HG02678 (cell line): Measurements from ENCODE around the gene POLD4.
"Not testable (repeated sequence)": the region's sequence is repeated elsewhere in the genome, so short reads cannot be mapped to it uniquely, and the experiment has no call there.

Experiments
- ATAC-seq: cut with Tn5 transposase; IDR thresholded peaks from one replicate; pipeline ENCODE4 v1.9.1; 2021; ENCODE audit warnings: mild to moderate bottlenecking, moderate library complexity; ENCODE audit not compliant: unreplicated experiment

Gene POLD4

DNA sequence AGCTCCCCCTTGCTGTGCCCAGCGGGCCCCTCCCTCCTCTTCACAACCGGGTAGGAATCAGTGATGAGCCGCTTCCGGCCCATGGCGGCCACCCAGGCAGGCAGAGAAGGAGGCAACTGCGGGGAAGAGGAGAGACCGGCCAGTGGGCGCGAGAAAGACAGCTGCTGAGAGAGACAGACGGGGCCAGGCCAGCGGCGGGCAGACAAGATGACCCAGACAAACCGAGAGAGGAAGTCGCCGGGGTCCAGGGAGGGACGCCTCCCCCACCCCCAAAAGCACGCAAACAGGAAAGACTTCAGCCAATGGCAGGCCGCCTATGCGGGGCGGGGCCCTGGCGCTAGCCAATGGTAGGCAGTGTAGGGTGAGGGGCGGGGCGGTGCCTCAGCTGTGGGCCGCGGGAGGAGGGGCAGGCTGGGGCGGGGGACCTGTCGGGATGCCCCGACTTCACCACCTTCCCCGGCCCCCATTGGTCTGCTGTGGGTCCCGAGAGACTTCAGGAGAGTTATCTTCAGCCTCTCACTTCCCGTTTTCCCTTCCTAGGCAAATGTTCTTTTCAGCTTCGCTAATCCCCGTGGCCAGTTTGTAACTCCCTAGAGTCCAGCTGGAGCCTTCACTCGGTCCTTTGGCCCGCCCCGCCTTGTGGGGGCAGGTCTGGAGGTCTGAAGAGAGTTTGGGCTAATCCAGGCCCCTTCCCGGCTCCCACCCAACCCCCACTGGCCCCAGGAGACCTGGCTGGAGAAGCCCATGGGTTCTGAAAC is at the start of gene POLD4:
Gene POLD4, minus strand, starts transcription at position 230 of the 758 bp plus-strand sequence. Its CDS starts 147 bp downstream, at position 83.
- ATAC-seq = peak; percentile 78

DNA sequence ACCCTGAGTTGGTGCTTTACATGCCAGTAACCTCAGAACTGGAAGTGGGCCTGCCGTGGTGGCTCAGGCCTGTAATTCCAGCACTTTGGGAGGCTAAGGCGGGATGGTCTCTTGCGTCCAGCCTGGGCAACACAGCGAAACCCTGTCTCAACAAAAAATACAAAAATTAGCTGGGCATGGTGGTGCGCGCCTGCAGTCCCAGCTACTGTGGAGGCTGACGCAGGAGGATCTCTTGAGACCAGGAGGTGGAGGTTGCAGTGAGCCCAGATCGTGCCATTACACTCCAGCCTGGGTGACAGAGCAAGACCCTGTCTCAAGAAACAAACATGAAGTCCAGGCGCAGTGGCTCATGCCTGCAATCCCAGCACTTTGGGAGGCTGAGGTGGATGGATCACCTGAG is 49.7 kb upstream of the POLD4 start:
- not testable (repeated sequence) for ATAC-seq

DNA sequence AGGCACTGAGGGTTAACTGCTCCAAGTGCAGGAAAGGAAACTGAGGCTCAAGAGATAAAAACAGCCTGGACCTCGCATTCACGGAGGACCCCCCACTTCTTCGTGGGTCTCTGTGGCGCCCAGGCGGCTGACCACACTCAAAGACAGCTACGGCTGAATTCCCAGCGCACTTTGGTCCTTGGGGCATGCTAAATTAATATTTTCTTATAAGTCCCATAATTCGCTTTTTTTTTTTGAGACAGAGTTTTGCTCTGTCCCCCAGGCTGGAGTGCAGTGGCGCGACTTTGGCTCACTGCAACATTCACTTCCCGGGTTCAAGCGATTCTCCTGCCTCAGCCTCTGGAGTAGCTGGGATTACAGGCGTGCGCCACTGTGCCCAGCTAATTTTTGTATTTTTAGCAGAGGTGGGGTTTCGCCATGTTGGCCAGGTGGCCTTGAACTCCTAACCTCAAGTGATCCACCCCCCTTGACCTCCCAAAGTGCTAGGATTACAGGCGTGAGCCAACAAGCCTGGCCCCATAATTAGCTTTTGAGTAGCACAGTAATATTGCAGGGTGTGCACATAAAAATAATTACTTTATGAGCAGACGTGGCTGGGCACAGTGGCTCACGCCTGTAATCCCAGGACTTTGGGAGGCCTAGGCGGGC is 49.0 kb upstream of the POLD4 start:
- not testable (repeated sequence) for ATAC-seq

DNA sequence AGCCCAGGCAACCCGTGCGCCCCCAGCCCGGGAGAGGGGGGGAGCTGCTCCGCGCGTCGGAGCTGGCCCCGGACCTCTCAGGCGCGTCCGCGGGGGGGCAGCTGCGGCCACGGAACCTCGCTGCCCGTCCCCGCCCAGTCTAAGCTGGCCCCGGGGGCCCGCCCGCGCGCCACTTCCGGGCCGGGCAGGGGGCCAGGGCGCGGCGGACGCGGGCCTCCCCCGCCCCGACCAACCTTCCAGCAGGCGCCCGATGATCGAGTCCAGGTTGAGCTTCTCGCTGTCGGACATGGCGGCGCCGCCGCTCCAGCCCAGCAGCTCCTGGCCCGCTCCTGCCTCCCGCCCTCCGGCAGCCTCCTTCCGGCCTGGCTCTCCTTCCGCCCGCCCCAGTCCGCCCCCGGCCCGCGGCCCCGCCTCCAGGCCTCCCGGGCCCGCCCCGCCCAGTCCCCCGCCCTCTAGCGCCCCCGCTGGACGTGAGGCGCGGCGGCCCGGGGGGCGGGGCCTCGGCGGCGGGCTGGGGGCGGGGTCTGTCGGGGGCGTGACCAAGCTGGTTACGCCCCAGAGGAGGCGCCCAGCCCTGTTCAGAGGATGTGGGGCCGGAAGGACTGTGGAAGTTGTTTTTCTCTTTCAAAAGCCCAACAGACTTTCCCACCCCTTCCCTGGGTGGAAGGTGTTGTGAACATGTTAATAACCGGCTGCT is 48.3 kb upstream of the POLD4 start, which contains the start of gene PPP1CA:
Gene PPP1CA, minus strand, starts transcription at position 364 of the 697 bp plus-strand sequence. Its CDS starts 76 bp downstream, at position 288.
- ATAC-seq = peak; percentile 71

DNA sequence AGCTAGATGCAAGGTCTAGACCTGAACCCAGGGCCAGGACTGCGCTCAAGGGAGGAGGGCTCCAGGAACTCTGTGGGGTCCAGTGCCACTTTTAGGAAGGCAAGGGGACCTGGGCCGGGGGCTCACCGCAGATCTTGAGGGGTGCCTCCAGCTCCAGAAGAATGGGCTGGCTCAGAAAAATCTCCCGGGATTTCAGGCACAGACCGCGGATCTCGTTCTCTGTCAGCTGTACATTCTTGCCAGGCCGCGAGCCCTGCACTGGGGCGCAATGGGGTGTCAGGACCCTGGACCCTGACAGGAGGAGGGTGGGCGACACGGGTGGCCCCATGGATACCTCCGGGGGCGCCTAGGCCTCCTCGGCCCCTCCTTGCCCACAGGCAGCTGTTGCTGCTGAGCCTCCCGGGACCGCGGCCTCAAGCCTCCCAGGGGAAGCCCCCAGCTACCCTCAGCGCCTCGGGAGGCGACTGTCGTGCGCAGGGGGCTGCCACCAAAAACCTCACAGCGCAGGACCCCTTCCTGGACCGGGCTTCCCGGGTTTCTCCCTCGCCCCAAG is 47.7 kb upstream of the POLD4 start:
- ATAC-seq = no peak

DNA sequence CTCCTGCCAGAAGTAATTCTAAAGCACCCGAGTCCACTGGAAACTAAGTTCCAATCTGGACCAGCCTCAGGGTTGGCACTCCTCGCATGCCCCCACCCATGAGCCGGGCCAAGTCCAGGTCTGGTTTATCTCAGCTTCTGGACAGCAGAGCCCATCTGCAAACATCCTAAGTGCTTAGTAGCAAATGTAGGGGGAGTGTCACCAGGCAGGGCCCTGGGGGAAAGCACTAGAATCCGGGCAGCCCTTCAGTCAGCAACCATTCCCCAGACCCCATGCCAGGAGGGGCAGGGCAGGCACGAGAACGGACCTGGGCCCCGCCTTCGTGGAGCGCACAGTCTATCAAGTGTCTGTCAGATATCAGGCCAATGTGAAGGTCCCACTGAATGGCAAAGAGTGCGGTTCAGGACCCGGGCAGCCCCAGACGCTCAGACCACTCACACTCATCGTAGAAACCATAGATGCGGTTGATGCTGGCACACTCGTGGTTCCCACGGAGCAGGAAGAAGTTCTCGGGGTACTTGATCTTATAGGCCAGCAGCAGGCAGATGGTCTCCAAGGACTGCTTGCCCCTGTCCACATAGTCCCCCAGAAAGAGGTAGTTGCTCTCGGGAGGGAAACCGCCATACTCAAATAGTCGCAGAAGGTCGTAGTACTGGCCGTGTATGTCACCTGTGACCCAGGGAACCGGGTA is 47.0 kb upstream of the POLD4 start:
- no peak for ATAC-seq

DNA sequence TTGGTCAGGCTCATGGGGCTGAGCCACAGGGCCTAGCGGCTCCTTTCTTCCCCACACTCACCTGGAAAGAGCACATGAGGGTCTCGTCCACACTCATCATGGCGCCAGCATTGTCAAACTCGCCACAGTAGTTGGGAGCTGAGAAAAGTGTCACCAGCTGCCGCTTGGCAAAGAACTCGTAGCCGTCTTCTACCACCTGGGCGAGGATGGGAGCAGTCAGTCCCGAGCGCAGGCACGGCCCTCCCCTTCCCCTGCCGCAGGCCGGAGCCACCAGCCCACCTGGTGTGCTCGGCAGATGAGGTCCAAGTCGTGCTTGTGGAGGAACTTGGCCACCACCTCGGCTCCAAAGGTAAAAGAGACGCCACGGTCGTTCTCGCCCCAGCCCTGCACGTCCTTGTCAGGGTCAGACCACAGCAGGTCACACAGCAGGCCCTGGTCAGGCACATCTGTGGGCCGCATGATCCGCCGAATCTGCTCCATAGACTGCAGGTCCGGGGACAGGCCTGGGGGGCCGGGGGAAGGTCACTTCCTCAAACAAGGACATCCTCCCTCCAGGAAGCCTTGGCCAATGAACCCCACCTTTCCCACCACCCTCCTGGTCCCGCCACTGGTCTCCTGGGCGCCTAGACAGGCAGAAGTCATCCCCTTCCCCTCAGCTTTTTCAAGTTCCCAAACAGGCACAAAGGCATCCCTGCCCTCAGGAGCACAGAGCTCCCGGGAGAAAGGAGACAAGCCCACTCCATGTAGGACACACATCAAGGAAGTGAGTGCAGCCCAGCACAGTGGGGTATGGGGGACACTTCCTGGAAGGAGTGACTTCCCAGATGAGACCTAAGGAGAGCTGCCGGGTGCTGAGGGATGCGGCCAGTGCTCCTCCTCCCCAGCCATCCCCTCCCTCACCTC is 45.6 kb upstream of the POLD4 start:
- ATAC-seq = no peak

DNA sequence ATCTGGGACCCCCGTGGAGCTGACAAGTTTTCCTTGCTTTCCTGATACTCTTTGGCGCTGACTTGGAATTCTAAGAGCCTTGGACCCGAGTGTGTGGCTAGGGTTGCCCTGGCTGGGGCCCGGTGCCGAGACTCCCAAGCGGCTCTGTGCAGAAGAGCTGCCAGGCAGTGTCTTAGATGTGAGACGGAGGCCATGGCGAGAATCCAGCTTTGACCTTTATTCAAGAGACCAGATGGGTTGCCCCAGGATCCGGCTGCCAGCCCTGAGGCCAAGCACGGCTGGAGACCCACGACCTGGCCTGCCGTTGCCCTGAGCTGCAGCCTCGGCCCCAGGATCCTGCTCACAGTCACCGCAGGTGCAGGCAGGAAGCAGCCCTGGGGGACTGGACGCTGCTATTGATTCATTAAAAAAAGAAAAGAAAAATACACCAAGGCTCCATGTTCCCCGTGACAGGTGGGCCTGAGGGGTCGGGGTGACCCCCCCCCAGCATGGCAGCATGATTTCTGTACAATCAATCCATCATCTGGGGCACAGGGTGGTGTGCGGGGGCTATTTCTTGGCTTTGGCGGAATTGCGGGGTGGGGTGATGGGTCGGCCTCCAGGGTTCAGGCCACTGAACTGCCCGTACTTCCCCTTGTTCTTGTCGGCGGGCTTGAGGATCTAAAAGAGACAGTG is 44.8 kb upstream of the POLD4 start:
- no peak for ATAC-seq

DNA sequence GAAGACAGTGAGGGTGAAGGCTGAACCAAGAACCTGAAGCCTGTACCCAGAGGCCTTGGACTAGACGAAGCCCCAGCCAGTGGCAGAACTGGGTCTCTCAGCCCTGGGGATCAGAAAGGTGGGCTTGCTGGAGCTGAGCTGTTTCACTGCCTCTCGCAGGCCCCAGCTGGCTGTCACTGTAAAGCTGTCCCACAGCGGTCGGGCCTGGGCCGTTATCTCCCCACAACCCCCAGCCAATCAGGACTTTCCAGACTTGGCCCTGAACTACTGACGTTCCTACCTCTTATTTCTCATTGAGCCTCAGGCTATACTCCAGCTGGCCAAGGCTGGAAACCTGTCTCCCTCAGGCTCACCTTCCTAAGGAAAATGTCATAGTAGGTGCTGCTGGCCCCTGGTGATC is 44.2 kb upstream of the POLD4 start:
- no peak for ATAC-seq

DNA sequence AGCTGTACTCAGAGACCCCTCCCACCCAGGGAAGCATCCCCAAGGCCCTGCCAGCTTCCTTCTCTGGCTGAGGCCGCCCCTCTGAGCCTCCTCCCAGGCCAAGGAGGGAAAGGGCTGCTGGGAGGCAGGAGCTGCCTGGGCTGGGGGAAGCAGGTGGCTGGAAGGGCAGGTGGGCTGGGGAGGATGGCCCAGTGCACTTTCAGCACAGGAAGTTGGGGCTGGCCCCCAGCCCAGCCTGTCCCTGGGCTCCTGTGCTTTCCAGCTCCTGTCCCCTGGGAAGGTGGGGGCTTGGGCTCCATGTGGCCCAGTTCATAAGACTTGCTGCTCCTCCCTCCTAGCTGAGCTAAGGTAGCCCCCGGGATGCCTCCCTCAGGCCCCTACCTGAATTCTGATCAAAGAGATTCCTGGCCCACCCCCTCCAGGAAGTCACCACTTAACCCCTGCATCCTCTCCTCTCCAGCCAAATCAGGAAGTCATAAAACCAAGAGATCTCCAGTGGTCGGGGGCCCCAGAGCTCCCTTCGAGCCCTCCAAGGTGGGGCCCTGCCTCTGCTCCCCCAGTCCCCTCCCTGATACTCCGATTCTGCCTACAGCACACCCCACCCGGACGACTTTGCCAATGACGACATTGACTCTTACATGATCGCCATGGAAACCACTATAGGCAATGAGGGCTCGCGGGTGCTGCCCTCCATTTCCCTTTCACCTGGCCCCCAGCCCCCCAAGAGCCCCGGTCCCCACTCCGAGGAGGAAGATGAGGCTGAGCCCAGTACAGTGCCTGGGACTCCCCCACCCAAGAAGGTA is 43.4 kb upstream of the POLD4 start:
- ATAC-seq = no peak

DNA sequence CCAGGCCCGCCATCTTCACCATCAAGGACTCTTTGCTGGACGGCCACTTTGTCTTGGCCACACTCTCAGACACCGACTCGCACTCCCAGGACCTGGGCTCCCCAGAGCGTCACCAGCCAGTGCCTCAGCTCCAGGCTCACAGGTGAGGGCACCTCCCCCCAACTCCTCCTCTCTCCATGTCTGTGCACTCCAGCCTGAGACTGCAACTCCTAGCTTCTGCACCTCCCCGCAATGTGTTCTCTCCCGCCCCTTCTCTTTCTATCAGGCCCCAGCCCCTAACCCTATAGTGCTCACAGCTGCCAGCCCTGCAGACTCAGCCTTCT is 42.9 kb upstream of the POLD4 start:
- no peak for ATAC-seq

DNA sequence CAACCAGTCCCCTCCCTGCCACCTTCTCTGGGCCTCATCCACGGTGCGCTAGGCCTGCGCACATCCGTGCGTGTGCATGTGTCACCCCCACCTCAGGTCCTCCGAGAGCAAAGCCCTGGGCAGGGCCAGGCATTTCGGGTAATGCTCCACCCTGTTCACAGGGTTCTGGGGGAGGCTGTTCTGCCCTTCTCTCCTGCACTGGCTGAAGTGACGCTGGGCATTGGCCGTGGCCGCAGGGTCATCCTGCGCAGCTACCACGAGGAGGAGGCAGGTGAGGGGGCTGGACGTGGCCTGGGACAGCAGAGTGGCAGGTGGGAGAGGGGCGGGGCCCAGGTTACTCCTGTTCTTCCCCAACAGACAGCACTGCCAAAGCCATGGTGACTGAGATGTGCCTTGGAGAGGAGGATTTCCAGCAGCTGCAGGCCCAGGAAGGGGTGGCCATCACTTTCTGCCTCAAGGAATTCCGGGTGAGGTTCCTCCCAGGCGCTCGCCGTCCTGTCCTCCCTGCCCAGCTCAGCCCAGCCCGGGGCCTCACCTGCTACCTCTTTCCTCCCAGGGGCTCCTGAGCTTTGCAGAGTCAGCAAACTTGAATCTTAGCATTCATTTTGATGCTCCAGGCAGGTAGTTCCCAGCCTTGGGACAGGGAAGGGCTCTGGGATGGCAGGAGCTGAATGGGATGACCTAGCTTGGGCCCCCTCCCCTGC is 42.4 kb upstream of the POLD4 start:
- no peak for ATAC-seq

DNA sequence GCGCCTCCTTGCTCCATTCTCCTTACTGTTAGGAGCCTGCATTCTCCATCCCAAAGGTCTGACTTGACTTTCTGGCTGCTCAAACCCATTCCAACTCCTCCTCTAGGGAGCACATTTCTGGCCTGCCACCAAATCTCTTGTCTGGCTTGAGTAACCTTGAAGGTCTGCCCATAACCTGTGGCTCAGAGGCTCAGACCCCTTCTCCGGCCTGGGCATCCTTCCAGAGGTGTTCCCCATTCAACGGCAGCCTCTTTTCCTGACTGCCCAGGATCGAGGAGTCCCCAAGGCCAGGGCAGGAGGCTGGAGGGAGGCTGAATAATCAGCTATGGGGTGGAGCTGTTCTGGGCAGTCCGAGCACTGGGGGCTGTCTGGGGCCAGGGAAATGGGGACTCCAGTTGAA is 40.6 kb upstream of the POLD4 start:
- no peak for ATAC-seq

DNA sequence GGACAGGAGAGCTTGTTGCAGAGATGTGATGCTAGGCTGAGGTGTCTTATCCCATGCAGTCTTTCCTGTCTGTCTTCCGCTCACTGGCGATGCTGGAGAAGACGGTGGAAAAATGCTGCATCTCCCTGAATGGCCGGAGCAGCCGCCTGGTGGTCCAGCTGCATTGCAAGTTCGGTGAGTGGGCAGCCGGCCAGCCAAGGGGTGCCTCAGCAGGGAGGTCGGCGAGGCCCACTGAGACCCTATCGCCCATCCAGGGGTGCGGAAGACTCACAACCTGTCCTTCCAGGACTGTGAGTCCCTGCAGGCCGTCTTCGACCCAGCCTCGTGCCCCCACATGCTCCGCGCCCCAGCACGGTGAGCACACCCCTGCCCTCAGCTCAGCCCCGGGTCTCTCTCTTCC is 40.1 kb upstream of the POLD4 start:
- no peak for ATAC-seq

DNA sequence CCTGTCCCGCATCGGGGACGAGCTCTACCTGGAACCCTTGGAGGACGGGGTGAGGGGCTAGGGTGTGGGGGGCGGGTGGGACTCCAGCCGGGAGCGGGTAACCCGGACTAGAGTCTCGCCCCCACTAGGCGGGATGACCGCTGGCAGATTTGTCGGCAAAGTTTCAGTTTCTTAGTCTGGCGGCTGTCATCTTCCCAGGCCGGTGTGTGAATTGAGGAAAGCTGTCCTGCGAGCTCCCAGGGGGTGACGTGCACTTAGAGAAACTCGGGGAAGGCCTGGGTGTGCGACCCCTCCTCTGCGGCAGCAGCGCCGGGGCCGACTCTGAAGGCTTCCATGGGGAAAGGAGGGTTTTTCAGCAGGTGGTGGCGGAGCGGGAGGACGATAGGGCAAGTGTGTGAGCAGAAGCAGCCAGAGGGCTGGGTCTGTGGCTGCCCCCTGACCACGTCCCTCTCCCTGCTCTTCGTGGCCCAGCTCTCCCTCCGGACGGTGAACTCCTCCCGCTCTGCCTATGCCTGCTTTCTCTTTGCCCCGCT is 38.9 kb upstream of the POLD4 start:
- ATAC-seq = no peak

DNA sequence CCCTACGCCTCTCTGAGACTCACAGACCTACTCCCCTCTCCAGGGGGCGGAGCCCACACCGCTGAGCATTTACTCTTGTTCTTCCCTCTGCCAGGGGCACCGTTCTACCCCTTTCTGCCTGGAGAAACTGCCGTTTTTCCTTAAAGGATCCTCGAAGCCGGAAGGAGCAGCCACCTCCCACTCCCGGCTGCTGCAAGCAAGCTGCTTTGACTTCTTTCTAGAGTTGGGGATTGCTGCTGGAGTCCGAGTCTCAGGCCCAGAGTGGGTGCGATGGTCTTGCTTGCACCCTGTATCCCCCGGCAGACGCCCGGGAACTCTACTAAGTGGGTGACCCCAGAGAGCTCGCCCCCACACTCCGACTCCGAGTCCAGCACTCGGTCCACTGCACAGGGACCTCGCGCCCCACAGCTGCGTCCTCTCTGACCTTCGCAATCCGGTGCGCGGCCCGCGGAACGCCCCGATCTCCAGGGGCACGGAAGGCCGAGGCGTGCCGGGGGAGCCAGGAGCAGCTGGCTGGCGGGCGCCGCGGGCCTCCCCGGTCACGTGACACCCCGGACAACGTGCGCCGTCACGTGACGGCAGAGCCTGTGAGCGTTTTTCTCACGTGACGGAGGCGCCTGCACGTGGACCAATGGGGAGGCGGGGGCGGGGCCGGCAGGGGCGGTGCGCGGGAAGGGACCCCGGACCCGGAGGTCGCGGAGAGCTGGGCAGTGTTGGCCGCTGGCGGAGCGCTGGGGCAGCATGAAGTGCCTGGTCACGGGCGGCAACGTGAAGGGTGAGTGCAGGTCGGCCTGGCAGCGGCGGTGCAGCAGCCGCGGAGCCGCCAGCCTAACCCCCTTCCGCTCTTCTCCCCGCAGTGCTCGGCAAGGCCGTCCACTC is 38.2 kb upstream of the POLD4 start, which contains the start of gene RAD9A:
Gene RAD9A, plus strand, starts transcription at position 683 of the 879 bp plus-strand sequence. Its CDS starts 59 bp downstream, at position 742.
- ATAC-seq = peak; percentile 66

DNA sequence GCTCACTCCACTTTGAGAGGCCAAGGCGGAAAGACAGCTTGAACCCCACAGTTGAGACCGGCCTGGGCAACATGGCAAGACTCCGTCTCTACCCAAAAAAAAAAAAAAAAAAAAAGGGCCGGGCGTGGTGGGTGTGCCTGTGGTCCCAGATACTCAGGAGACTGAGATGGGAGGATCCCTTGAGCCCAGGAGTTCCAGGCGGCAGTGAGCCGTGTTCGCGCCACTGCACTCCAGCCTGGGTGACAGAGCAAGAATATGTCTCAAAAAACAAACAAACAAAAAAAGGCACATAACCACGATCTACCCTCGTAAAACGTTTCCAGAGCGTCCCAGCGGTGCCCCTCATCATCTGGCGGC is 37.6 kb upstream of the POLD4 start:
- ATAC-seq = no peak
